Vagina (tissue), 2 donors: Measurements from ENCODE around the gene PCNX2. TPM values are rescaled to one million over a fixed set of nuclear protein-coding genes. Genes with fewer than 3 reads are reported as not detected.

Experiments used
- DNase-seq, 2 donors: peaks; one replicate each; pipeline ENCODE4 v3.0.0-alpha.2; 2017; ENCODE audit errors: extremely low spot score in 2 of 2
- H3K27ac ChIP-seq: fragments of 200-600 bp; sonication (generic); one replicate; pipeline ENCODE4 v1.5.1; 2019
- H3K27me3 ChIP-seq: fragments of 200-600 bp; sonication (generic); one replicate; pipeline ENCODE4 v1.5.1; 2019
- H3K36me3 ChIP-seq, 2 donors: fragments of 200-600 bp; sonication (generic); one replicate each; pipeline ENCODE4 v1.5.1; 2017 to 2019
- H3K4me1 ChIP-seq: fragments of 200-600 bp; sonication (generic); one replicate; pipeline ENCODE4 v1.5.1; 2019
- H3K4me3 ChIP-seq, 2 donors: fragments of 200-600 bp; sonication (generic); 1 replicate in 1 of 2; 2 replicates in 1 of 2; pipeline ENCODE4 v1.5.1; 2016 to 2019
- H3K9me3 ChIP-seq: fragments of 200-600 bp; sonication (generic); one replicate; pipeline ENCODE4 v1.5.1; 2019
- CTCF ChIP-seq, 3 experiments: fragments of 450-650 bp in 2 of 3; fragments of 200-600 bp in 1 of 3; sonication (generic) in 1 of 3; IDR thresholded peaks; one replicate each; pipeline ENCODE4 v1.5.1; 2017 to 2019; ENCODE audit warnings: antibody characterized with exemption in 3 of 3, mild to moderate bottlenecking in 2 of 3, moderate library complexity in 2 of 3
- POLR2A ChIP-seq, 2 donors: fragments of 450-650 bp; IDR thresholded peaks; one replicate each; pipeline ENCODE4 v1.6.1; 2017; ENCODE audit warnings: antibody characterized with exemption in 2 of 2, mild to moderate bottlenecking in 2 of 2, moderate library complexity in 2 of 2
- POLR2AphosphoS5 ChIP-seq, 2 donors: sonication (generic); formaldehyde crosslinking; IDR thresholded peaks; one replicate each; pipeline ENCODE4 v1.9.0; 2017; ENCODE audit warnings: antibody characterized with exemption in 2 of 2, mild to moderate bottlenecking in 2 of 2, low read depth in 1 of 2; ENCODE audit not compliant: insufficient read depth in 1 of 2
- intact Hi-C: fragments of 100-400 bp; cut with DNase I; formaldehyde crosslinking; loops from one replicate; pipeline ENCODE4 v1.15.1; 2023
- total RNA-seq: library from RNA; depleted of rRNA; stranded (reverse); fragments of >200 nt; gene quantifications from one replicate; pipeline ENCODE4 v1.2.3, GENCODE V29; 2016

Gene PCNX2
- total RNA-seq, 1 donor from 2014 or later = 29.2 TPM

GRCh38 chr1:233064988-233065387, 230.5 kb downstream of the PCNX2 start:
- Histone ChIP-seq H3K9me3 (no peaks in the 10 kb centered on the region), H3K36me3 (no peaks in the 10 kb centered on the region), H3K4me3 (no peak overlapping the region), H3K27me3 (no peaks in the 10 kb centered on the region), H3K27ac (no peak overlapping the region), H3K4me1 (no peaks in the 10 kb centered on the region)
- TF ChIP-seq POLR2A (IDR thresholded peaks at IDR 0.05) = no peak
- TF ChIP-seq POLR2AphosphoS5 (IDR thresholded peaks at IDR 0.05; ENCODE audit: insufficient read depth in 1 of 2, low read depth in 1 of 2) = no peak
- TF ChIP-seq CTCF (IDR thresholded peaks at IDR 0.05) = no peak
- intact Hi-C loops = no loop called here
- DNase-seq = no peak

- no peaks in the 10 kb centered on the region for H3K27me3 ChIP-seq
- no peaks in the 10 kb centered on the region for H3K36me3 ChIP-seq
- DNase-seq = no peak
- no peak for TF ChIP-seq POLR2AphosphoS5 (IDR thresholded peaks at IDR 0.05; ENCODE audit: insufficient read depth in 1 of 2, low read depth in 1 of 2)
- no peak for TF ChIP-seq POLR2A (IDR thresholded peaks at IDR 0.05)
- no peak for TF ChIP-seq CTCF (IDR thresholded peaks at IDR 0.05)
- no peaks in the 10 kb centered on the region for H3K4me1 ChIP-seq
- no peaks in the 10 kb centered on the region for H3K9me3 ChIP-seq
- no peak overlapping the region for H3K27ac ChIP-seq
- H3K4me3 ChIP-seq = no peak overlapping the region
- intact Hi-C loops = no loop called here
Measured at GRCh38 chr1:233063462-233063861, 232.1 kb downstream of the PCNX2 start.

- Histone ChIP-seq H3K36me3 (no peaks in the 10 kb centered on the region), H3K4me3 (no peak overlapping the region), H3K9me3 (no peaks in the 10 kb centered on the region), H3K27me3 (no peaks in the 10 kb centered on the region), H3K27ac (no peak overlapping the region), H3K4me1 (no peaks in the 10 kb centered on the region)
- no peak for DNase-seq
- TF ChIP-seq POLR2AphosphoS5 (IDR thresholded peaks at IDR 0.05; ENCODE audit: insufficient read depth in 1 of 2, low read depth in 1 of 2) (no peak), POLR2A (IDR thresholded peaks at IDR 0.05) (no peak), CTCF (IDR thresholded peaks at IDR 0.05) (no peak)
- intact Hi-C loops = no loop called here
Measured at GRCh38 chr1:233061265-233061664, 234.3 kb downstream of the PCNX2 start.

GRCh38 chr1:233060461-233060994, 235.0 kb downstream of the PCNX2 start:
- no peaks in the 10 kb centered on the region for H3K27me3 ChIP-seq
- H3K4me1 ChIP-seq = no peaks in the 10 kb centered on the region
- no peak overlapping the region for H3K27ac ChIP-seq
- TF ChIP-seq CTCF (IDR thresholded peaks at IDR 0.05) (no peak), POLR2A (IDR thresholded peaks at IDR 0.05) (no peak), POLR2AphosphoS5 (IDR thresholded peaks at IDR 0.05; ENCODE audit: insufficient read depth in 1 of 2, low read depth in 1 of 2) (no peak)
- intact Hi-C loops = no loop called here
- H3K4me3 ChIP-seq = no peak overlapping the region
- DNase-seq = no peak
- no peaks in the 10 kb centered on the region for H3K36me3 ChIP-seq
- H3K9me3 ChIP-seq = no peaks in the 10 kb centered on the region

- intact Hi-C loops = no loop called here
- H3K36me3 ChIP-seq = no peaks in the 10 kb centered on the region
Measured at GRCh38 chr1:233057836-233058235, 237.7 kb downstream of the PCNX2 start.

More at GRCh38 chr1:233057836-233058235, 237.7 kb downstream of the PCNX2 start:
- TF ChIP-seq CTCF (IDR thresholded peaks at IDR 0.05) (no peak), POLR2AphosphoS5 (IDR thresholded peaks at IDR 0.05; ENCODE audit: insufficient read depth in 1 of 2, low read depth in 1 of 2) (no peak), POLR2A (IDR thresholded peaks at IDR 0.05) (no peak)
- no peak overlapping the region for H3K27ac ChIP-seq
- no peaks in the 10 kb centered on the region for H3K4me1 ChIP-seq
- no peak overlapping the region for H3K4me3 ChIP-seq
- H3K9me3 ChIP-seq = no peaks in the 10 kb centered on the region
- DNase-seq = no peak
- no peaks in the 10 kb centered on the region for H3K27me3 ChIP-seq
